Karpas-422 (cell line): ENCODE data around the gene NFATC1. TPM values are rescaled to one million over a fixed set of nuclear protein-coding genes. Genes with fewer than 3 reads are reported as not detected.
A peak's percentile ranks its signal among the peaks of the same experiment; 100 is the strongest.
"Not testable (repeated sequence)": the region's sequence is repeated elsewhere in the genome, so short reads cannot be mapped to it uniquely, and the experiment has no call there.

Experiments used
- DNase-seq: peaks from one replicate; pipeline ENCODE4 v3.0.0-alpha.2; 2015
- H2AFZ ChIP-seq: fragments of 200-600 bp; sonication (generic); 2 replicates; pipeline ENCODE4 v1.6.1; 2014; ENCODE audit warnings: antibody characterized with exemption, low read length, mixed read lengths
- H3K27ac ChIP-seq: fragments of 200-600 bp; sonication (generic); 2 replicates; pipeline ENCODE4 v1.5.1; 2014; ENCODE audit warnings: mild to moderate bottlenecking, low read length, moderate library complexity
- H3K27me3 ChIP-seq: fragments of 200-600 bp; sonication (generic); 2 replicates; pipeline ENCODE4 v1.6.1; 2014; ENCODE audit warnings: low read length, mixed read lengths
- H3K36me3 ChIP-seq: fragments of 200-600 bp; sonication (generic); 2 replicates; pipeline ENCODE4 v1.6.1; 2014; ENCODE audit warnings: low read length, mixed read lengths; ENCODE audit not compliant: insufficient read depth
- H3K4me1 ChIP-seq: fragments of 200-600 bp; sonication (generic); 2 replicates; pipeline ENCODE4 v1.6.1; 2014; ENCODE audit warnings: mild to moderate bottlenecking, low read length, mixed read lengths
- H3K4me2 ChIP-seq: fragments of 200-600 bp; sonication (generic); 2 replicates; pipeline ENCODE4 v1.6.1; 2014; ENCODE audit warnings: low read length, low read depth, mild to moderate bottlenecking; ENCODE audit not compliant: poor library complexity, severe bottlenecking
- H3K4me3 ChIP-seq: fragments of 200-600 bp; sonication (generic); 2 replicates; pipeline ENCODE4 v1.5.1; 2014; ENCODE audit warnings: mild to moderate bottlenecking, antibody characterized with exemption, low read length, mixed read lengths
- H3K79me2 ChIP-seq: fragments of 200-600 bp; sonication (generic); 2 replicates; pipeline ENCODE4 v1.6.1; 2014; ENCODE audit warnings: mild to moderate bottlenecking, low read length, mixed read lengths
- H3K9ac ChIP-seq: fragments of 200-600 bp; sonication (generic); 2 replicates; pipeline ENCODE4 v1.6.0; 2014; ENCODE audit warnings: low read length
- H3K9me2 ChIP-seq: fragments of 200-600 bp; sonication (generic), shearing (Covaris generic); replicated peaks from 2 replicates; pipeline ENCODE4 v1.6.0; 2014; ENCODE audit warnings: mild to moderate bottlenecking, low read length, moderate library complexity; ENCODE audit not compliant: insufficient read depth
- H3K9me3 ChIP-seq: fragments of 300-700, 200-600 bp; sonication (generic); 2 replicates; pipeline ENCODE4 v1.6.1; 2014; ENCODE audit warnings: low read length, mixed read lengths
- H4K20me1 ChIP-seq: fragments of 200-600 bp; sonication (generic); 2 replicates; pipeline ENCODE4 v1.6.1; 2014; ENCODE audit warnings: mild to moderate bottlenecking, antibody characterized with exemption, low read length, low read depth; ENCODE audit not compliant: insufficient read depth
- total RNA-seq: library from RNA; depleted of rRNA; stranded (reverse); fragments of >200 nt; shearing (Covaris generic); gene quantifications from 2 replicates; pipeline ENCODE4 v1.2.3, GENCODE V29; 2014; ENCODE audit warnings: low replicate concordance

Gene NFATC1
- total RNA-seq, 1 experiment from 2014 or later: 46.1 TPM

GRCh38 chr18:79371561-79372121, 24.1 kb upstream of the NFATC1 start:
- Histone ChIP-seq H3K4me2 (no peak overlapping the region), H3K27ac (no peak overlapping the region)
- DNase-seq: no peak

GRCh38 chr18:79372461-79372860, 23.3 kb upstream of the NFATC1 start:
- H4K20me1 ChIP-seq: no peaks in the 10 kb centered on the region
- H3K79me2 ChIP-seq: no peaks in the 10 kb centered on the region
- H3K9me3 ChIP-seq: no peaks in the 10 kb centered on the region
- H3K4me1 ChIP-seq: peaks cover 28% of the 10 kb centered on the region
- H3K4me3 ChIP-seq: no peak overlapping the region
- no peaks in the 10 kb centered on the region for H3K27me3 ChIP-seq
- peaks cover 15% of the 10 kb centered on the region; the same call in 1 of the 2 replicates for H3K36me3 ChIP-seq
- DNase-seq: no peak
- H3K9me2 ChIP-seq: no peaks in the 10 kb centered on the region
- no peak overlapping the region for H2AFZ ChIP-seq
- H3K27ac ChIP-seq: no peak overlapping the region
- no peak overlapping the region for H3K4me2 ChIP-seq
- H3K9ac ChIP-seq: no peak overlapping the region

More at GRCh38 chr18:79371561-79372121, 24.1 kb upstream of the NFATC1 start:
- Histone ChIP-seq H3K79me2 (no peaks in the 10 kb centered on the region), H3K36me3 (peaks cover 15% of the 10 kb centered on the region; the same call in 1 of the 2 replicates), H3K4me3 (no peak overlapping the region), H2AFZ (no peak overlapping the region), H3K9me3 (no peaks in the 10 kb centered on the region), H3K27me3 (no peaks in the 10 kb centered on the region), H4K20me1 (no peaks in the 10 kb centered on the region), H3K4me1 (peaks cover 28% of the 10 kb centered on the region), H3K9me2 (no peaks in the 10 kb centered on the region), H3K9ac (no peak overlapping the region)

- H3K79me2 ChIP-seq: no peaks in the 10 kb centered on the region
- H4K20me1 ChIP-seq: no peaks in the 10 kb centered on the region
- no peak overlapping the region for H3K9ac ChIP-seq
- H3K27ac ChIP-seq: no peak overlapping the region
- no peaks in the 10 kb centered on the region for H3K9me3 ChIP-seq
- H2AFZ ChIP-seq: no peak overlapping the region
- H3K36me3 ChIP-seq: peaks cover 17% of the 10 kb centered on the region; the same call in 1 of the 2 replicates
- H3K4me2 ChIP-seq: no peak overlapping the region
- no peaks in the 10 kb centered on the region for H3K9me2 ChIP-seq
- peaks cover 28% of the 10 kb centered on the region for H3K4me1 ChIP-seq
- no peaks in the 10 kb centered on the region for H3K27me3 ChIP-seq
- no peak overlapping the region for H3K4me3 ChIP-seq
- DNase-seq: no peak
These were observed 22.7 kb upstream of the NFATC1 start for GRCh38 chr18:79372991-79373390.

GRCh38 chr18:79373736-79374135, 22.0 kb upstream of the NFATC1 start:
- no peak overlapping the region for H3K4me2 ChIP-seq
- H3K9me2 ChIP-seq: no peaks in the 10 kb centered on the region
- H3K79me2 ChIP-seq: no peaks in the 10 kb centered on the region
- H3K4me1 ChIP-seq: peaks cover 28% of the 10 kb centered on the region
- no peak for DNase-seq
- no peak overlapping the region for H2AFZ ChIP-seq
- peaks cover 21% of the 10 kb centered on the region for H3K36me3 ChIP-seq
- H3K9ac ChIP-seq: no peak overlapping the region
- H3K9me3 ChIP-seq: no peaks in the 10 kb centered on the region
- no peaks in the 10 kb centered on the region for H3K27me3 ChIP-seq
- H3K4me3 ChIP-seq: no peak overlapping the region
- H4K20me1 ChIP-seq: no peaks in the 10 kb centered on the region
- H3K27ac ChIP-seq: no peak overlapping the region

- peak overlapping the region; percentile 65 for H3K27ac ChIP-seq
- H3K9me3 ChIP-seq: no peaks in the 10 kb centered on the region
- no peaks in the 10 kb centered on the region for H3K79me2 ChIP-seq
- peak; percentile 85 for DNase-seq
- H3K27me3 ChIP-seq: no peaks in the 10 kb centered on the region
- H2AFZ ChIP-seq: no peak overlapping the region
- peaks cover 28% of the 10 kb centered on the region for H3K4me1 ChIP-seq
- no peak overlapping the region; the same call in 1 of the 2 replicates for H3K9ac ChIP-seq
- no peak overlapping the region for H3K4me3 ChIP-seq
- H3K4me2 ChIP-seq: peak overlapping the region; percentile 22
- no peaks in the 10 kb centered on the region for H3K9me2 ChIP-seq
- H4K20me1 ChIP-seq: 0 out of 2 replicates have a peak, but pooled peaks cover 5% of the 10 kb centered on the region
- peaks cover 20% of the 10 kb centered on the region for H3K36me3 ChIP-seq
These were observed 21.1 kb upstream of the NFATC1 start for GRCh38 chr18:79374408-79375171.

- H3K4me3 ChIP-seq: no peak overlapping the region
- no peaks in the 10 kb centered on the region for H3K9me2 ChIP-seq
- no peaks in the 10 kb centered on the region for H3K9me3 ChIP-seq
- no peak overlapping the region for H3K9ac ChIP-seq
- no peak for DNase-seq
- no peaks in the 10 kb centered on the region for H3K79me2 ChIP-seq
- H4K20me1 ChIP-seq: 0 out of 2 replicates have a peak, but pooled peaks cover 6% of the 10 kb centered on the region
- no peaks in the 10 kb centered on the region for H3K27me3 ChIP-seq
- peaks cover 19% of the 10 kb centered on the region for H3K36me3 ChIP-seq
- no peak overlapping the region for H2AFZ ChIP-seq
- no peak overlapping the region for H3K4me2 ChIP-seq
- H3K4me1 ChIP-seq: peaks cover 28% of the 10 kb centered on the region
- H3K27ac ChIP-seq: peak overlapping the region; percentile 65
These were observed 20.1 kb upstream of the NFATC1 start for GRCh38 chr18:79375441-79376154.

DNA sequence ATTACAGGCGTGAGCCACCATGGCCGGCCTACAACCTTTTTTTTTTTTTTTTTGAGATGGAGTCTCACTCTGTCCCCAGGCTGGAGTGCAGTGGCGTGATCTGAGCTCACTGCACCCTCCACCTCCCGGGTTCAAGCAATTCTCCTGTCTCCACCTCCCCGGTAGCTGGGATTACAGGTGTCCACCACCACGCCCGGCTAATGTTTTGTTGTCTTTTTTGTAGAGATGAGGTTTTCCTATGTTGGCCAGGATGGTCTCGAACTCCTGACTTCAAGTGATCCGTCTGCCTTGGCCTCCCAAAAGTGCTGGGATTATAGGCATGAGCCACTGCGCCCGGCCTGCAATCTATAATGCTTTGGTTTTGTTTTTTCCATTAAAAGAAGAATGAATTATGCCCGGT, 19.1 kb upstream of the NFATC1 start:
- not testable (repeated sequence) for DNase-seq, H3K9ac ChIP-seq, H3K27me3 ChIP-seq, H3K4me3 ChIP-seq, H3K9me2 ChIP-seq, H2AFZ ChIP-seq, H3K27ac ChIP-seq, H3K9me3 ChIP-seq, H3K79me2 ChIP-seq, H3K4me2 ChIP-seq, H4K20me1 ChIP-seq
- Histone ChIP-seq H3K36me3 (peaks cover 17% of the 10 kb centered on the region), H3K4me1 (peaks cover 28% of the 10 kb centered on the region)
